HEK293 (cell line): Measurements from ENCODE around the gene SALL1.

Source experiments
- CTCF ChIA-PET: fragments of 350-600 bp; formaldehyde crosslinking; extraction: SDS; loops from one replicate; lab custom pipeline; 2021; ENCODE audit warnings: antibody characterized with exemption; lab: Yijun Ruan, JAX
- POLR2A ChIA-PET: fragments of 300-600 bp; formaldehyde crosslinking; extraction: SDS; loops from one replicate; lab custom pipeline; 2020; ENCODE audit warnings: antibody characterized with exemption, inconsistent platforms; lab: Yijun Ruan, JAX
- H3K27ac ChIP-seq: fragments of 200-500 bp; sonication (Bioruptor generic); 2 replicates; pipeline ENCODE4 v1.5.1; 2014; ENCODE audit warnings: low read depth, low read length, control low read depth, inconsistent platforms; ENCODE audit errors: extremely low read depth
- H3K36me3 ChIP-seq, 2 experiments: fragments of 200-500 bp in 1 of 2; sonication (Bioruptor generic) in 1 of 2; 1 replicate in 1 of 2; 2 replicates in 1 of 2; pipeline ENCODE4 v1.5.1; 2014 to 2017; ENCODE audit warnings: inconsistent platforms in 2 of 2, low read length in 2 of 2; ENCODE audit not compliant: control insufficient read depth in 2 of 2, insufficient read depth in 1 of 2
- H3K4me1 ChIP-seq: fragments of 200-500 bp; sonication (Bioruptor generic); 2 replicates; pipeline ENCODE4 v1.5.1; 2014; ENCODE audit warnings: mild to moderate bottlenecking, low read length, inconsistent platforms; ENCODE audit not compliant: control insufficient read depth, insufficient read depth
- H3K4me3 ChIP-seq: 2 replicates; pipeline ENCODE4 v1.5.1; 2011; ENCODE audit warnings: low read depth, mild to moderate bottlenecking, control low read depth, low read length, moderate library complexity
- H3K9me3 ChIP-seq: fragments of 200-500 bp; sonication (Bioruptor generic); 2 replicates; pipeline ENCODE4 v1.5.1; 2014; ENCODE audit warnings: low read depth, low read length, inconsistent platforms; ENCODE audit not compliant: control insufficient read depth, insufficient read depth
- HIC1 ChIP-seq: fragments of 450-650 bp; formaldehyde crosslinking; IDR thresholded peaks from 2 replicates; pipeline ENCODE4 v1.5.1; 2016; ENCODE audit warnings: missing biosample characterization, missing genetic modification characterization
- IKZF3 ChIP-seq: fragments of 450-650 bp; IDR thresholded peaks from 2 replicates; pipeline ENCODE4 v1.5.0; 2018; ENCODE audit warnings: missing biosample characterization, mild to moderate bottlenecking, missing genetic modification characterization, moderate library complexity
- KLF1 ChIP-seq: fragments of 450-650 bp; formaldehyde crosslinking; IDR thresholded peaks from 2 replicates; pipeline ENCODE4 v1.5.1; 2016; ENCODE audit warnings: missing biosample characterization, missing genetic modification characterization
- PRDM10 ChIP-seq: fragments of 450-650 bp; formaldehyde crosslinking; IDR thresholded peaks from 2 replicates; pipeline ENCODE4 v1.5.1; 2016; ENCODE audit warnings: missing biosample characterization, missing genetic modification characterization
- TRIM28 ChIP-seq: IDR thresholded peaks from 2 replicates; pipeline ENCODE4 v1.6.1; 2011; ENCODE audit warnings: low read length, control low read depth, borderline replicate concordance
- WT1 ChIP-seq: fragments of 450-650 bp; formaldehyde crosslinking; IDR thresholded peaks from 2 replicates; pipeline ENCODE4 v1.5.1; 2016; ENCODE audit warnings: missing biosample characterization, missing genetic modification characterization
- ZFP69B ChIP-seq: fragments of 450-650 bp; formaldehyde crosslinking; IDR thresholded peaks from 2 replicates; pipeline ENCODE4 v1.5.1; 2016; ENCODE audit warnings: missing biosample characterization, missing genetic modification characterization
- ZNF157 ChIP-seq: fragments of 450-650 bp; formaldehyde crosslinking; IDR thresholded peaks from 2 replicates; pipeline ENCODE4 v1.5.1; 2016; ENCODE audit warnings: missing biosample characterization, missing genetic modification characterization
- ZNF223 ChIP-seq: fragments of 450-650 bp; formaldehyde crosslinking; IDR thresholded peaks from 2 replicates; pipeline ENCODE4 v1.5.1; 2016; ENCODE audit warnings: missing biosample characterization, missing genetic modification characterization
- ZNF23 ChIP-seq: fragments of 450-650 bp; formaldehyde crosslinking; IDR thresholded peaks from 2 replicates; pipeline ENCODE4 v1.5.1; 2016; ENCODE audit warnings: missing biosample characterization, missing genetic modification characterization, borderline replicate concordance
- ZNF274 ChIP-seq, 2 experiments: fragments of 200-500 bp in 1 of 2; fragments of 450-650 bp in 1 of 2; sonication (Bioruptor generic) in 1 of 2; formaldehyde crosslinking in 1 of 2; IDR thresholded peaks; 2 replicates each; pipeline versions ENCODE4 v1.5.1 to v1.6.1; 2014 to 2016; ENCODE audit warnings: borderline replicate concordance in 1 of 2, inconsistent platforms in 1 of 2, low read length in 1 of 2, missing biosample characterization in 1 of 2, missing genetic modification characterization in 1 of 2
- ZNF280C ChIP-seq: fragments of 450-650 bp; formaldehyde crosslinking; IDR thresholded peaks from 2 replicates; pipeline ENCODE4 v1.5.1; 2016; ENCODE audit warnings: missing biosample characterization, missing genetic modification characterization
- ZNF350 ChIP-seq: fragments of 450-650 bp; formaldehyde crosslinking; IDR thresholded peaks from 2 replicates; pipeline ENCODE4 v1.5.0; 2017; ENCODE audit warnings: missing biosample characterization, mild to moderate bottlenecking, missing genetic modification characterization
- ZNF362 ChIP-seq: fragments of 450-650 bp; formaldehyde crosslinking; IDR thresholded peaks from 2 replicates; pipeline ENCODE4 v1.5.1; 2016; ENCODE audit warnings: missing biosample characterization, missing genetic modification characterization
- ZNF37A ChIP-seq: fragments of 450-650 bp; IDR thresholded peaks from 2 replicates; pipeline ENCODE4 v1.5.1; 2018; ENCODE audit warnings: missing biosample characterization, missing genetic modification characterization
- ZNF530 ChIP-seq: fragments of 450-650 bp; formaldehyde crosslinking; IDR thresholded peaks from 2 replicates; pipeline ENCODE4 v1.5.1; 2016; ENCODE audit warnings: low read depth, missing biosample characterization, missing genetic modification characterization
- ZNF600 ChIP-seq: fragments of 450-650 bp; formaldehyde crosslinking; IDR thresholded peaks from 2 replicates; pipeline ENCODE4 v1.5.1; 2016; ENCODE audit warnings: missing biosample characterization, missing genetic modification characterization
- ZNF692 ChIP-seq: fragments of 450-650 bp; formaldehyde crosslinking; IDR thresholded peaks from 2 replicates; pipeline ENCODE4 v1.5.1; 2016; ENCODE audit warnings: missing biosample characterization, missing genetic modification characterization

SALL1 gene

GRCh38 chr16:51144203-51144602 is 6.9 kb downstream of the SALL1 start (continued):
- TF ChIP-seq ZNF692: no peak

- Histone ChIP-seq H3K27ac (no peak overlapping the region), H3K4me3 (no peak overlapping the region), H3K36me3 (peaks cover 11 to 47% of the 10 kb centered on the region in 2 experiments; a peak in 2 of 3 replicates)
- POLR2A ChIA-PET: no interaction called here
- no peak for TF ChIP-seq ZNF37A (tag by site-specific recombination)
- no peak for TF ChIP-seq HIC1
- no peak for TF ChIP-seq WT1 (tag by site-specific recombination)
- TF ChIP-seq ZNF23 (tag by site-specific recombination): no peak
- no peak for TF ChIP-seq KLF1 (tag by site-specific recombination)
- TF ChIP-seq ZNF600 (tag by site-specific recombination): no peak
- TF ChIP-seq ZNF157: no peak
- TF ChIP-seq ZNF362 (tag by site-specific recombination): no peak
- TF ChIP-seq, all 188 proteins: peak for 0
- H3K9me3 ChIP-seq: no peaks in the 10 kb centered on the region
- CTCF ChIA-PET: no interaction called here
- peaks cover 40% of the 10 kb centered on the region for H3K4me1 ChIP-seq
These were observed 7.7 kb downstream of the SALL1 start for GRCh38 chr16:51143196-51143977.

- TF ChIP-seq HIC1 (no peak), ZNF350 (tag by site-specific recombination) (no peak), ZNF223 (tag by site-specific recombination) (no peak), TRIM28 (no peak), IKZF3 (tag by site-specific recombination) (no peak), ZNF274 (IDR thresholded peaks at IDR 0.05; ENCODE audit: low read length) (no peak), ZNF274 (tag by site-specific recombination; IDR thresholded peaks at IDR 0.05; ENCODE audit: borderline replicate concordance) (no peak), PRDM10 (tag by site-specific recombination) (no peak), ZFP69B (no peak), ZNF530 (tag by site-specific recombination) (no peak), ZNF280C (tag by site-specific recombination) (no peak)
- Histone ChIP-seq H3K27ac (no peak overlapping the region), H3K4me1 (peaks cover 27% of the 10 kb centered on the region), H3K36me3 (peaks cover 11 to 65% of the 10 kb centered on the region in 2 experiments; a peak in 2 of 3 replicates), H3K4me3 (no peak overlapping the region), H3K9me3 (no peaks in the 10 kb centered on the region)
- ChIA-PET CTCF (no interaction called here), POLR2A (no interaction called here)
These were observed 9.5 kb downstream of the SALL1 start for GRCh38 chr16:51141541-51141940.
